ENCODE measurements around the gene LAPTM4A.

LAPTM4A gene

DNA sequence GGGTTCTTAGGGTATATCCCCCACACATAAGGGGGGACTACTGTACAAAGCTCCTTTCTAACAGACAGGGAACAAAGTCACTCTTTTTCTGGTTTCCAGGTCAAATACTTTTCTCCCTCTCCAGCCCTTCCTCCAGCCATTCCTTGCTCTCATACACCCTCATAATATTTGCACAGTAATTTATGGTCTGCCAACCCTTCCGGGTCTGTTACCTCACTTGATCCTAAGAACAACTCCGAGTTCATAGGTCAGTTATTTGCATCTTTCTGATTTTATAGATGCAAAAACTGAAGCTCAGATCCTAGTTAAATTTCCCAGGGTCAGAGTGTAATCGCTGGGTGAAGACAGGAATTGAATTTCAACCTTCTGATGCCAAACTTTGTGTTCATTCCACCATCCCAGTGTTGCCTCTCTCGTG lies 24.2 kb downstream of the LAPTM4A start:
- no peaks in the 10 kb centered on the region for H3K27me3 ChIP-seq (ENCODE audit: insufficient read depth, low read length)
- H2AFZ ChIP-seq (ENCODE audit: low read length), result no peak overlapping the region
- H4K20me1 ChIP-seq (ENCODE audit: insufficient read depth, low read length), result no peaks in the 10 kb centered on the region
- TF ChIP-seq EZH2 (IDR thresholded peaks at IDR 0.05; ENCODE audit: borderline replicate concordance, low read length), result no peak
- no peak for TF ChIP-seq CTCF (IDR thresholded peaks at IDR 0.05; ENCODE audit: low read length)
- H3K27ac ChIP-seq (ENCODE audit: low read depth, low read length, poor library complexity, severe bottlenecking), result no peak overlapping the region
- no peaks in the 10 kb centered on the region for H3K79me2 ChIP-seq (ENCODE audit: insufficient read depth, low read length)
- no peak overlapping the region for H3K4me2 ChIP-seq (ENCODE audit: low read length)
- H3K4me3 ChIP-seq (ENCODE audit: low read depth, low read length, poor library complexity, severe bottlenecking), result no peak overlapping the region
- H3K9ac ChIP-seq (ENCODE audit: low read length), result no peak overlapping the region
- no peaks in the 10 kb centered on the region for H3F3A ChIP-seq (ENCODE audit: insufficient read depth, low read length)
- no peaks in the 10 kb centered on the region for H3K4me1 ChIP-seq (ENCODE audit: insufficient read depth, low read length, severe bottlenecking)
- 0 out of 2 replicates have a peak, but pooled peaks cover 3% of the 10 kb centered on the region for H3K9me3 ChIP-seq (ENCODE audit: low read length)
- H3K36me3 ChIP-seq (ENCODE audit: insufficient read depth, low read length), result peaks cover 50% of the 10 kb centered on the region
- no peaks in the 10 kb centered on the region for H3K9me2 ChIP-seq (ENCODE audit: low read depth, low read length)

DNA sequence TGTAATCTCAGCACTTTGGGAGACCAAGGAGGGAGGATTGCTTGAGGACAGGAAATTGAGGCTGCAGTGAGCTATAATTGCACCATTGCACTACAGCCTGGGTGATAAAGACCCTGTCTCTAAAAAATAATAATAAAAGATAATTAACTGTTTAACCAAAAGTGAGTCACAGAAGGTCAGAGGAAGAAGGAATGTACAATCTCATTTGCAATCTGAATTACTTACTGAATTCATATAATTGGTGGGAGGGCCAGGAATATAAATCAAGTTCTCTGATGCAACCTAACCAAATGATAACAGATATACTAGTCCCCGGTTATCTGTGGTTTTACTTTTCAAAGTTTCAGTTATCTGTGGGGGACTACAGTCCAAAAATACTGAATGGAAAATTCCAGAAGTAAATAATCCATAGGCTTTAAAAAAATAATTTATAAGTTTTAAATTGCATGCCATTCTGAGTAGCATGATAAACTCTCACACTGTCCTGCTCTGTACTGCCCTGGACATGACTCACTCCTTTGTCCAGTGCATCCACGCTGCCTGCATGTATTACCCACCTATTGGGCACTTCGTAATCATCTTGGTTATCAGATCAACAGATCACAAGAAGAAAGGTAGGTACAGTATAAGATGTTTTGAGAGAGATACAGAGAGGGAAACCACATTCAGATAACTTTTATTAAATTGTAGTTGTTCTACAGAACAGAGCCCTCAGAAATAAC lies 26.2 kb downstream of the LAPTM4A start:
- Histone ChIP-seq H3K4me2 (ENCODE audit: low read length) (no peak overlapping the region), H3K36me3 (ENCODE audit: insufficient read depth, low read length) (peaks cover 29% of the 10 kb centered on the region)

GRCh38 chr2:20023688-20024087 lies 27.7 kb downstream of the LAPTM4A start:
- peaks cover 14% of the 10 kb centered on the region for H3K36me3 ChIP-seq (ENCODE audit: insufficient read depth, low read length)
- no peak overlapping the region for H3K27ac ChIP-seq (ENCODE audit: low read depth, low read length, poor library complexity, severe bottlenecking)
- H3K4me3 ChIP-seq (ENCODE audit: low read depth, low read length, poor library complexity, severe bottlenecking), result no peak overlapping the region
- H3F3A ChIP-seq (ENCODE audit: insufficient read depth, low read length), result no peaks in the 10 kb centered on the region
- no peak overlapping the region for H3K4me2 ChIP-seq (ENCODE audit: low read length)
- TF ChIP-seq CTCF (IDR thresholded peaks at IDR 0.05; ENCODE audit: low read length) (no peak), EZH2 (IDR thresholded peaks at IDR 0.05; ENCODE audit: borderline replicate concordance, low read length) (no peak)
- H3K79me2 ChIP-seq (ENCODE audit: insufficient read depth, low read length), result no peaks in the 10 kb centered on the region
- 0 out of 2 replicates have a peak, but pooled peaks cover 2% of the 10 kb centered on the region for H3K9me3 ChIP-seq (ENCODE audit: low read length)
- H2AFZ ChIP-seq (ENCODE audit: low read length), result no peak overlapping the region
- no peaks in the 10 kb centered on the region for H3K27me3 ChIP-seq (ENCODE audit: insufficient read depth, low read length)
- H3K9me2 ChIP-seq (ENCODE audit: low read depth, low read length), result no peaks in the 10 kb centered on the region
- H3K4me1 ChIP-seq (ENCODE audit: insufficient read depth, low read length, severe bottlenecking), result no peaks in the 10 kb centered on the region
- H4K20me1 ChIP-seq (ENCODE audit: insufficient read depth, low read length), result no peaks in the 10 kb centered on the region
- no peak overlapping the region for H3K9ac ChIP-seq (ENCODE audit: low read length)

More for the DNA sequence above, 26.2 kb downstream of the LAPTM4A start:
- Histone ChIP-seq H3K27me3 (ENCODE audit: insufficient read depth, low read length) (no peaks in the 10 kb centered on the region), H3K9me2 (ENCODE audit: low read depth, low read length) (no peaks in the 10 kb centered on the region), H3K9ac (ENCODE audit: low read length) (no peak overlapping the region), H3K4me1 (ENCODE audit: insufficient read depth, low read length, severe bottlenecking) (no peaks in the 10 kb centered on the region), H3K9me3 (ENCODE audit: low read length) (0 out of 2 replicates have a peak, but pooled peaks cover 5% of the 10 kb centered on the region), H3F3A (ENCODE audit: insufficient read depth, low read length) (no peaks in the 10 kb centered on the region), H3K4me3 (ENCODE audit: low read depth, low read length, poor library complexity, severe bottlenecking) (no peak overlapping the region), H3K79me2 (ENCODE audit: insufficient read depth, low read length) (no peaks in the 10 kb centered on the region), H2AFZ (ENCODE audit: low read length) (no peak overlapping the region), H3K27ac (ENCODE audit: low read depth, low read length, poor library complexity, severe bottlenecking) (no peak overlapping the region), H4K20me1 (ENCODE audit: insufficient read depth, low read length) (no peaks in the 10 kb centered on the region)
- no peak for TF ChIP-seq CTCF (IDR thresholded peaks at IDR 0.05; ENCODE audit: low read length)
- TF ChIP-seq EZH2 (IDR thresholded peaks at IDR 0.05; ENCODE audit: borderline replicate concordance, low read length), result no peak
